ENCODE data around the gene HSPB7.

GRCh38 chr1:15997076-15997585 is 20.7 kb downstream of the HSPB7 start:
- TF ChIP-seq EZH2 (IDR thresholded peaks at IDR 0.05) = no peak
- no peak for TF ChIP-seq FOXP2 (optimal IDR thresholded peaks at IDR 0.05; ENCODE audit: control extremely low read depth, extremely low read length, insufficient read depth)
- TF ChIP-seq POLR2AphosphoS5 (IDR thresholded peaks at IDR 0.05; ENCODE audit: borderline replicate concordance, low read depth, low read length) = no peak
